GM12891 (cell line): ENCODE data around the gene PRKAR1B.

Experiments
- POLR2A ChIP-seq: IDR thresholded peaks from 2 replicates; pipeline ENCODE4 v1.6.1; 2011; ENCODE audit warnings: low read depth, low read length, control low read depth
- TAF1 ChIP-seq: IDR thresholded peaks from 2 replicates; pipeline ENCODE4 v1.6.1; 2011; ENCODE audit warnings: low read depth, low read length, control low read depth

- TF ChIP-seq POLR2A, result no peak
- no peak for TF ChIP-seq TAF1
Observed at GRCh38 chr7:518630-519483, 208.2 kb downstream of the PRKAR1B start.
